ENCODE data around the gene PHLDB3.

PHLDB3 gene

DNA sequence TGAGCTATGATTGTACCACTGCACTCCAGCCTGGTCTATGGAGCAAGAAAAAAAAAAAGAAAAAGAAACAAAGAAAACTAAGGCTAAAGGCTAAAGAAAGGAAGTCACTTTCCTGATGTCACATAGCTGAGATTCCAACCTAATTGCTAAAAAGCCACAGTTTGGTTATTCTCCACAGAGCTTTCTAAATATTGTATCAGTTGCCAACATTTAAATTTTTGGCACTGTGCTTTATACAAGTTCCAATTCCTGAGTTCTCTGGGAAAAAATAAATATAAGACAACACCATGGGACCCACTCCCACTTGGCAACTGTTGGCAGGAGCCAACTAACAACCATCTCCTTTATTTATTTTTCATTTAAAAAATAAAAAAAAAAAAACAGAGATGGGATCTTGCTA is 27.9 kb downstream of the PHLDB3 start:
- no peak for TF ChIP-seq ZNF274 (IDR thresholded peaks at IDR 0.05; ENCODE audit: low read depth, low read length)
- H3K4me3 ChIP-seq (ENCODE audit: low read length) = no peak overlapping the region

DNA sequence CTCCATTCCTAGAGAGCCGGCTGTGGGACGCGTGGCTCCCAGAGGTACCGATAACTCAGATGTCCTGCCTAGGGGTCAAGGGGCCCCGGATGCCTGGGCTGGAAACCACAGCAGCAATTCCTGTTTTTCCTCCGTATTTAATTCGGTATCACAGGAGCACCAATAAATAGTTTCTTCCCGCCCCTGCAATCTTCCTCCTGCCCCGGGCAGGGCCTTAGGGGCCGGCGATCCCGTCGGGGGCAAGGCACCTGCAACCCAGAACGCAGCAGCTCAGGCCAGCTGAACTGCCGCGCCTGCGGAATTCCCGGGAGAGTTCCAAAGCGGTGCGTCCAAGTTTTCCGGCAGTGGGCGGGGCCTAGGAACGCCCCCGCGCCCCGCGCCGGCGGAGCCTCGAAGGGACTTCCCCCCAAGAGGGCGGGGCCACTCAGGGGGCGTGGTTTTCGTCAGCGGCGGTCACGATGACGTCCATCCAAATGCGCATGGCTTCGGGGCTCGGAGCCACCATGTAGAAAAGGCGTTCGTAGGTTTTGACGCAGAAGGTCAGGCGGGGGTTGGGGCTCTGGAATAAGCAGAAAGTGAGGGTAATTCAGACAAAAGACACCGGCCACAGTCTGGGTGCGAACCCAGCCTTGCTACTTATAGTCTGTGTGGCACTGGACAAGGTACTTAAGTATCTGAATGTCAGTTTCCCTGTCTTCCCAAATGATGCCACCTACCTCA is 29.4 kb downstream of the PHLDB3 start:
- no peak for TF ChIP-seq ZNF274 (IDR thresholded peaks at IDR 0.05; ENCODE audit: low read depth, low read length)
- H3K4me3 ChIP-seq (ENCODE audit: low read length) = peak overlapping the region; percentile 59

DNA sequence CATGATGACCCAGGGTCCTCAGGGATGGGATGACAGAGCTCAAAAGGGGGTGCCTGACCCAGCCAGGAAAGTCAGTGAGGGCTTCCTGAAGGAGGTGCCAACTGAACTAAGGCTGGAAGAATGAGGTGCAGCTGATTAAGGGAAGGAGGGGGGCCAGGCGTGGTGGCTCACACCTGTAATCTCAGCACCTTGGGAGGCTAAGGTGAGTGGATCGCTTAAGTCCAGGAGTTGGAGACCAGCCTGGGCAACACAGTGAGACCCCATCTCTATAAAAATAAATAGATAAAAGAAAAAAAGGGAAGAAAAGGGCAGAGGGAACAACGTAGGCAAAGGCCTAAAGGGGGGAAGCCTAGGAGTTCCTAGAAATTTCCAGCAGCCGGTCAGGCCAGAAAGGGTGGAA is 30.1 kb downstream of the PHLDB3 start:
- H3K4me3 ChIP-seq (ENCODE audit: low read length) = no peak overlapping the region
- no peak for TF ChIP-seq ZNF274 (IDR thresholded peaks at IDR 0.05; ENCODE audit: low read depth, low read length)

DNA sequence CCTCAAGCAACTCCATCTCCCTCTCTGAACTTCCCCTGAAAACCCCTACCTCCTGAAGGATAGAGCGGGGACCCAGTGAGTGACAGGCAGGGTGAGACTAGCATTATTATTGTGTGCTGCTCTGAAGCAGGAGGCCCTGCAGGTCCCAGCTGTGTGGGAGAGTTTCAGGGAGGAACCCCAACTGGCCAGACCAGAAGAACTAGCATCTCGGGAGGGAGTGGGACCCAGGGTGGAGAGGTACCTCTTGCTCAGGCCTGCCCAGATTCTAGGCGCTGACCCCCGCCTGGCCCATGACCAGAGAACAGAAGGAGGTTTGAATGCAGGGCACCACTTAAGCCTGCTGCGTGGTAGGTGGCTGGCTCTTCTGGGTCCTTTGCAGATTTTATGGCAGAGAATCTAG is 33.5 kb downstream of the PHLDB3 start:
- no peak overlapping the region for H3K4me3 ChIP-seq (ENCODE audit: low read length)
- TF ChIP-seq ZNF274 (IDR thresholded peaks at IDR 0.05; ENCODE audit: low read depth, low read length) = no peak

DNA sequence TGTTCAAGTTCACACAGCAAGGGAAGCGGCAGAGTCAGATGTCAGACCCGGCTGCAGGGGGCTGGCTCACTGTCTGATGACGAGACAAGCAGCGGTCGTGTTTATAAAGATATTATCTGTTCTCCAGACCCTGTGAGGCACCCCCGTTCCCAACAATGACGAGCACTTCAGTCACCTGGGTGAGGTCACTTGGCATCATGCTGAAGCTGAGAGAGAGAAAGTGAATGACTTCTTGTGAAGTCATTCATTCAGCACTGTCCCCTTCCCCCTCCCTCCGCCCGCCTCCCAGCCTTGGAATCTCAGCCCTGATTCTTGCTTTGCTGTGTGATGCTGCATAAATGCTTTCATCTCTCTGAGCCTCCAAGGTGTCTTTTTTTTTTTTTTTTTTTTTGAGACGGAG is 34.3 kb downstream of the PHLDB3 start:
- H3K4me3 ChIP-seq (ENCODE audit: low read length) = no peak overlapping the region
- TF ChIP-seq ZNF274 (IDR thresholded peaks at IDR 0.05; ENCODE audit: low read depth, low read length) = no peak

DNA sequence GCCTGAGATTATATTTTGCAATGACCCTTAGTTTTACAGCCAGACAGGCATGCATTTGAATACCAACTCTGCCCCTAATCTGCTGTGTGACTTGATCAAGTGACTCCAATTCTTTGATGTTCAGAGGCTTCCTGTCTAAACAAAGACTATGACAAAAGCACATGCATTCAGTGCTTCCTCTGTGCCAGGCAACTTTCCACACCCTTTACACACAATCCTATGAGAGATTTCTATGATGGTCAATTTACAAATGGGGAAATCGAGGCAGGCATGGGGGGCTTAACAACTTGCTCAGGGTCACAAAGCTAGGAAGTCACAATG is 35.4 kb downstream of the PHLDB3 start:
- H3K4me3 ChIP-seq (ENCODE audit: low read length) = no peak overlapping the region
- no peak for TF ChIP-seq ZNF274 (IDR thresholded peaks at IDR 0.05; ENCODE audit: low read depth, low read length)

DNA sequence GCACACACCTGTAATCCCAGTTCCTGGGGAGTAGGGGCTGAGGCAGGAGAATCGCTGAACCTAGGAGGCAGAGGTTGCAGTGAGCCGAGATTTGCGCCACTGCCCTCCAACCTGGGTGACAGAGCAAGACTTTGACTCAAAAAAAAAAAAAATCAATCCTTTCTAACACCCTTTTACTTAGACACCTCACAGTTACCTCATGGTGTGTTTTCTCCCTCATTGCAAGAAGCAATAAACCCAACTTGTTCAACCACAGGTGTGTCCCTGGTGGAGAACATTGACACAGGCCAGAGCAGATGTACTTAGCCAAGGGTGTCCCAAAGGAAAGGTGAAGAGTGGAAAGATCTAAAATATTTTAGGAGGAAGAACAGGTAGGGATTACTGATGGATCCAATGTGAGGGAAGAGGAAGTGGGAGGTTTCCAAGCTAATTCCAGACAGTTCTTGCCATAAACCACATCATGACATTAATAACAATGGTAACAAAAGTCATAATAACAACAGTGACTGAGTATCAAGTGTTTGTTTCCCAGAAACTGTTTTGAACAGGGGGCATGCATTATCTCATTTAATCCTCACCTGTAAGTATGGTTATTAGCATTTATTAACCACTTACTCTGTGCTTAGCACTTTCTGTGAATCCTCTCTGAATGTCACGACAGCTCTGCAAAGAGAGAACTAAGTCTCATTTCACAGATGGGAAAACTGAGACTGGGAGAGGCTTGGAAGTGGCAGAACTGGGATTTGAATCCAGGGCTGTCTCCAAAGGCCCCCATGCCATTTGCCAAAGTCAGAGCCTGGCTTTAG is 36.0 kb downstream of the PHLDB3 start:
- no peak for TF ChIP-seq ZNF274 (IDR thresholded peaks at IDR 0.05; ENCODE audit: low read depth, low read length)

GRCh38 chr19:43467730-43468129 is 36.8 kb downstream of the PHLDB3 start:
- TF ChIP-seq ZNF274 (IDR thresholded peaks at IDR 0.05; ENCODE audit: low read depth, low read length) = no peak
- H3K4me3 ChIP-seq (ENCODE audit: low read length) = no peak overlapping the region

More for the DNA sequence above, 36.0 kb downstream of the PHLDB3 start:
- H3K4me3 ChIP-seq (ENCODE audit: low read length) = no peak overlapping the region

GRCh38 chr19:43467276-43467675 is 37.3 kb downstream of the PHLDB3 start:
- no peak for TF ChIP-seq ZNF274 (IDR thresholded peaks at IDR 0.05; ENCODE audit: low read depth, low read length)

GRCh38 chr19:43466793-43467192 is 37.8 kb downstream of the PHLDB3 start:
- TF ChIP-seq ZNF274 (IDR thresholded peaks at IDR 0.05; ENCODE audit: low read depth, low read length) = no peak

More at GRCh38 chr19:43467276-43467675, 37.3 kb downstream of the PHLDB3 start:
- H3K4me3 ChIP-seq (ENCODE audit: low read length) = no peak overlapping the region

DNA sequence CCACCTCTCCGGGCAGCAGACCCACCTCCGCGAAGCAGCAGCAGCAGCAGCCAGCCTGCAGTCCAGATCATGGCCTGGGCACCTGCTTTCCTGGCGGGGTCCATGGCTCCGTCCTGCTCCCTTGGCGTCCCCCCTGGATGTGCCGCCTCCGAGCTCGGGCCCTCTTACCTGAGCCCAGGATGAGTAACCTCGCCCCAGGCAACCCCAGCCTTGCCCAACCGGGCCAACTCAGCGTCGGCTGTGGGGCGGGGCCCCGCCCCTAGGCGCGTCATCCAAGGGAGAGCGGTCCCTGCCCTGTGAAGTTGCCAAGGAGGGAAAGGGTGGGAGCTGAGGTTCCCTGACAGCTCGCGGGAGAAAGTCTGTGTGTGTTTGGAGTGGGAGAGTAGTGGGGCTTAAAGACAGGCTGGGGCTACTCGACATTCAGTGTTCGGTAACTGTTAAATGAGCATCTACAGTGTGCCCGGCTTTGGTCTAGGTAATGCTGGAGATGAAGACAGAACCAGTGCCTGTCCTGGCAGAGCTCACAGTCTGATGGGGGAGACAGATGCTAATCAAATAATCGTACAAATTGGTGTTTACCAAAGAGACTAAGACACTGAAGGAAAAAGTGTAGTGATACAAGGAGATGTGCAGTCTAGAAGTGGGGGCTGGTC is 39.0 kb downstream of the PHLDB3 start, which contains the start of gene LYPD3:
Gene LYPD3 (minus strand): TSS at position 141 of the 653 bp plus-strand sequence. CDS start 37 bp downstream, at position 104.
- peak within 1 kb of the TSS; percentile 65; the same call in 1 of the 2 replicates for H3K4me3 ChIP-seq (ENCODE audit: low read length)

More at GRCh38 chr19:43466793-43467192, 37.8 kb downstream of the PHLDB3 start:
- H3K4me3 ChIP-seq (ENCODE audit: low read length) = no peak overlapping the region

DNA sequence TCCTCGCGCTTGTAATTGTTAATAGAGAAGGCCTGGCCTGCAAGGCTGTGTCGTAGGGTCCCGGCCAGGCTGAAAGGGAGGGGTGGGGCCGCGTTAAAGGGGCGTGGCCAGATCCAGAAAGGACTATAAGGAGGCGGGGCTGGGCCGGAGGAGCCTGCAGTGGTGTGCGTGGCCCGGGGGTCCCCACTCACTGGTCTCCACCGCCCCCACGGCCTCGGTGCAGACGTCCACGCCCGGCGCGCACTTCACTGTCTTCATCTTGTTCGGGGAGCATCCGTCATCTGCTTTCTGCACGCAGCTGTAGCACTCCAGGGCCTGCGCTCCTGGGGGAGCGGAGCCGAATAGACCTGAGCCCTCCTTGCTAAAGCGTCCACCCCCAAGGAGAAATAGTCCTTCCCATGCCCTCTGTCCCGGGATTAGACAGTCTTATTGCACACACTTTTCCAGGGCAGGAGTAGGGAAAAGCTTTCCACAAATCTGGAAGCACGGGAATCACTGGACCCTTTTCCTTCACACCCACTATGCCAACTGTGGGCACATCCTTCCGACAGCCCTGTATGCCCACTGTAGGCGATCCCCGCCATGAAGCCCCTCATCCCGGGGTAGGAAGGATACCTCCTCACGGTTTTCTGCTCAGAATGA is 40.3 kb downstream of the PHLDB3 start:
- H3K4me3 ChIP-seq (ENCODE audit: low read length) = peak overlapping the region; percentile 65
- no peak for TF ChIP-seq ZNF274 (IDR thresholded peaks at IDR 0.05; ENCODE audit: low read depth, low read length)

More for the DNA sequence above, 39.0 kb downstream of the PHLDB3 start, which contains the start of gene LYPD3:
- TF ChIP-seq ZNF274 (IDR thresholded peaks at IDR 0.05; ENCODE audit: low read depth, low read length) = no peak

DNA sequence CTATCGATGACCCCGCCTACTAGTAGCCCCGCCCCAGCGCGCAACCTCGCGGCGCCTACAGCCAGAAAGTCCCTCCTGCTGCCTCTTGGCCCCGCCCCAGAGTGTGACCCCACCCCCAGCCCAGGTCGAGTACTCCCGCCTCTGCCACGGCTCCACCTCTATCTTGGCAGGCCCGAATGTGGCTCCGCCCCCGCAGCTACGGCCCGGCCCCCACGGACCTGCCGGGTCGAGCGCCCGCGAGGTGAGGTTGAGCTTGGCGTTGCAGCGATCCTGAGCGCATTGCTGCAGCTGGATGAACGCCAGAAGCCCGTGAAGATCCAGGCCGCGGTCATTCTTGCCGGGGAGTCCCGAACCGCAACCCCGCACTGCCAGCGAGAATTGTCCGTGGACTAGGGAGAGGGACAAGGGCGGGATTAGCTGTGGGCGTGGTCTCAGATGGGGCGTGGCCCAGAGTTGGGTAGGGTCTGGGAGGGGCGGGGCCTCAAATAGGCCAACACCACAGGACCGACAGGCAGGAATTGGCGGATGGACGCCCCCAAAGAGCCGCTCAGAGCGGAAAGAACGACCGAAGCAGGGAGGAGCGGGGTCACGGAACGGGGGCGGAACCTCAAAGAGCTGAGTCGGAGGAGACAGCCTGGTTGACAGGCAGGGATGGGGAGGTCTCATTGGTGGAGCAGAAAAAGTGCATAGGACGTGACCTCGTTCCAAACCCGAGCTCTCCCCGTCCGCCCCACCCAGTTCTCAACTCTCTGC is 41.0 kb downstream of the PHLDB3 start:
- no peak for TF ChIP-seq ZNF274 (IDR thresholded peaks at IDR 0.05; ENCODE audit: low read depth, low read length)
- H3K4me3 ChIP-seq (ENCODE audit: low read length) = peak overlapping the region; percentile 65
